ENCODE measurements around the gene VWDE. TPM values are rescaled to one million over a fixed set of nuclear protein-coding genes. Genes with fewer than 3 reads are reported as not detected.

Gene VWDE
- total and polyA plus RNA-seq, 10 donors, result 0.13 to 0.97 (median 0.60) TPM; not detected in 3

- intact Hi-C loops (cut with DNase I; ENCODE audit: low total_unique reads), result no loop called here
- peaks cover 0 to 5% (median 0%) of the 10 kb centered on the region in 8 donors for H3K9me3 ChIP-seq
- TF ChIP-seq POLR2AphosphoS5 (IDR thresholded peaks at IDR 0.05) (no peak), POLR2A (IDR thresholded peaks at IDR 0.05) (no peak)
- TF ChIP-seq, protein P1, sequence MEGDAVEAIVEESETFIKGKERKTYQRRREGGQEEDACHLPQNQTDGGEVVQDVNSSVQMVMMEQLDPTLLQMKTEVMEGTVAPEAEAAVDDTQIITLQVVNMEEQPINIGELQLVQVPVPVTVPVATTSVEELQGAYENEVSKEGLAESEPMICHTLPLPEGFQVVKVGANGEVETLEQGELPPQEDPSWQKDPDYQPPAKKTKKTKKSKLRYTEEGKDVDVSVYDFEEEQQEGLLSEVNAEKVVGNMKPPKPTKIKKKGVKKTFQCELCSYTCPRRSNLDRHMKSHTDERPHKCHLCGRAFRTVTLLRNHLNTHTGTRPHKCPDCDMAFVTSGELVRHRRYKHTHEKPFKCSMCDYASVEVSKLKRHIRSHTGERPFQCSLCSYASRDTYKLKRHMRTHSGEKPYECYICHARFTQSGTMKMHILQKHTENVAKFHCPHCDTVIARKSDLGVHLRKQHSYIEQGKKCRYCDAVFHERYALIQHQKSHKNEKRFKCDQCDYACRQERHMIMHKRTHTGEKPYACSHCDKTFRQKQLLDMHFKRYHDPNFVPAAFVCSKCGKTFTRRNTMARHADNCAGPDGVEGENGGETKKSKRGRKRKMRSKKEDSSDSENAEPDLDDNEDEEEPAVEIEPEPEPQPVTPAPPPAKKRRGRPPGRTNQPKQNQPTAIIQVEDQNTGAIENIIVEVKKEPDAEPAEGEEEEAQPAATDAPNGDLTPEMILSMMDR (IDR thresholded peaks at IDR 0.05 in 8 of 11, conservative IDR thresholded peaks at IDR 0.05 in 3 of 11), result no peak
- no peak overlapping the region for H3K27ac ChIP-seq
- H3K4me1 ChIP-seq, result no peaks in the 10 kb centered on the region
- WGBS, 5 donors, result 65 to 79% (median 74%) methylated on average over 4 of the region's 4 CpGs
- no peaks in the 10 kb centered on the region for H3K27me3 ChIP-seq (replicated peaks in 1 of 7)
- no peaks in the 10 kb centered on the region for H3K36me3 ChIP-seq
- DNase-seq, result no peak
- no peak overlapping the region for H3K4me3 ChIP-seq
Observed at GRCh38 chr7:12303495-12303894, 100.2 kb downstream of the VWDE start.

GRCh38 chr7:12303062-12303461, 100.6 kb downstream of the VWDE start:
- WGBS, 5 donors, result 61 to 87% (median 77%) methylated on average over 2 of the region's 2 CpGs
- H3K4me1 ChIP-seq, result no peaks in the 10 kb centered on the region
- H3K4me3 ChIP-seq, result no peak overlapping the region
- DNase-seq, result no peak
- no peaks in the 10 kb centered on the region for H3K36me3 ChIP-seq
- intact Hi-C loops (cut with DNase I; ENCODE audit: low total_unique reads), result no loop called here
- TF ChIP-seq, protein P1 (IDR thresholded peaks at IDR 0.05 in 8 of 11, conservative IDR thresholded peaks at IDR 0.05 in 3 of 11), result no peak
- TF ChIP-seq POLR2A (IDR thresholded peaks at IDR 0.05) (no peak), POLR2AphosphoS5 (IDR thresholded peaks at IDR 0.05) (no peak)
- H3K27me3 ChIP-seq (replicated peaks in 1 of 7), result no peaks in the 10 kb centered on the region
- H3K9me3 ChIP-seq, result peaks cover 0 to 5% (median 0%) of the 10 kb centered on the region in 8 donors
- H3K27ac ChIP-seq, result no peak overlapping the region

DNA sequence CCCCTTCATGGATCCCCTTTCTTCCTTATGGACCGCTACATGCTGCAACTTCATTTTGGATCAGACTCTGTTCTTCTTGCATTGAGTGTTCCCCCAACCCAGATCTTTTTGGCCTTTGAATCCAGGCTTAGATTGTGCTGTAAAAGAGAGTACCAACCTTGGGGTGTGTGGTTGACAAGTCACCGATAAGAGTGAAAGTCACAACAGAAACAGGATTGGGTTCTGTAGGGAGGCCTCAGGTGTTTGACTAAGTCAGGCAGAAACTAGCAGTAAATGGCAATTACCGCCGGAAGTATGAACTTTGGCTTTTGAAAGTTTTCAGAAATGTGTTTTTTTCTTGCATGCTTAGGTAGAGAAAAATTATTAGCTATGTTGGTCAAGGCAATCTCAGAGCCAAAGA, 103.2 kb downstream of the VWDE start:
- Histone ChIP-seq H3K4me1 (no peaks in the 10 kb centered on the region), H3K4me3 (no peak overlapping the region), H3K27me3 (replicated peaks in 1 of 7) (no peaks in the 10 kb centered on the region), H3K27ac (no peak overlapping the region), H3K36me3 (no peaks in the 10 kb centered on the region), H3K9me3 (peaks cover 0 to 5% (median 0%) of the 10 kb centered on the region in 8 donors)
- no peak for DNase-seq
- intact Hi-C loops (cut with DNase I; ENCODE audit: low total_unique reads), result no loop called here
- 69 to 87% (median 80%) methylated on average over 4 of the region's 4 CpGs for WGBS, 5 donors
- no peak for TF ChIP-seq POLR2AphosphoS5 (IDR thresholded peaks at IDR 0.05)
- no peak for TF ChIP-seq POLR2A (IDR thresholded peaks at IDR 0.05)
- TF ChIP-seq, protein P1 (IDR thresholded peaks at IDR 0.05 in 8 of 11, conservative IDR thresholded peaks at IDR 0.05 in 3 of 11), result no peak

- TF ChIP-seq POLR2A (IDR thresholded peaks at IDR 0.05) (no peak), POLR2AphosphoS5 (IDR thresholded peaks at IDR 0.05) (no peak)
- TF ChIP-seq, protein P1 (IDR thresholded peaks at IDR 0.05 in 8 of 11, conservative IDR thresholded peaks at IDR 0.05 in 3 of 11), result no peak
- Histone ChIP-seq H3K4me3 (no peak overlapping the region), H3K27me3 (replicated peaks in 1 of 7) (no peaks in the 10 kb centered on the region), H3K4me1 (no peaks in the 10 kb centered on the region), H3K9me3 (peaks cover 0 to 4% (median 0%) of the 10 kb centered on the region in 8 donors), H3K27ac (no peak overlapping the region), H3K36me3 (no peaks in the 10 kb centered on the region)
- intact Hi-C loops (cut with DNase I; ENCODE audit: low total_unique reads), result no loop called here
- no peak for DNase-seq
- 75 to 85% (median 79%) methylated on average over 3 of the region's 3 CpGs for WGBS, 5 donors
Observed at GRCh38 chr7:12299367-12299766, 104.3 kb downstream of the VWDE start.
